HCT116 (cell line): ENCODE results near the gene SFT2D2. TPM values are rescaled to one million over a fixed set of nuclear protein-coding genes. Genes with fewer than 3 reads are reported as not detected.
"Not testable (repeated sequence)": the region's sequence is repeated elsewhere in the genome, so short reads cannot be mapped to it uniquely, and the experiment has no call there.

ENCODE experiments used
- ATAC-seq: fragments of 200-7000 bp; cut with Tn5 transposase; 2 replicates; pipeline ENCODE4 v1.9.1; 2020; ENCODE audit warnings: mild to moderate bottlenecking, moderate library complexity
- BruUV-seq: library from RNA; stranded (reverse); fragments of 400-500 nt; replicated peaks from 2 replicates; lab custom pipeline; 2021; lab: Mats Ljungman, UMichigan
- CTCF ChIA-PET: fragments of 300-600 bp; sonication (Branson Sonifier 250); formaldehyde crosslinking; loops from one replicate; lab custom pipeline; 2021; ENCODE audit warnings: antibody characterized with exemption; lab: Charles Lee
- POLR2A ChIA-PET: fragments of 300-600, 350-600 bp; sonication (Branson Sonifier 250); formaldehyde crosslinking; loops from one replicate; lab custom pipeline; 2021; ENCODE audit warnings: antibody characterized with exemption; lab: Charles Lee
- RAD21 ChIA-PET, 2 experiments: fragments of 300-600 bp; sonication (Branson Sonifier 250); formaldehyde crosslinking; loops; one replicate each; lab custom pipeline; 2023; ENCODE audit warnings: low total read pairs in 2 of 2; ENCODE audit not compliant: uncharacterized antibody in 2 of 2, unreplicated experiment in 2 of 2, low non-redundant PET in 1 of 2; lab: Charles Lee
- DNase-seq: peaks from one replicate; pipeline ENCODE4 v3.0.0-alpha.2; 2010; ENCODE audit warnings: low read depth, low spot score
- H2AFZ ChIP-seq: fragments of 200-600 bp; shearing (Covaris generic), sonication (generic); 2 replicates; pipeline ENCODE4 v1.6.1; 2017; ENCODE audit warnings: low read depth, mixed run types, mixed read lengths, antibody characterized with exemption, low read length; ENCODE audit not compliant: poor library complexity, severe bottlenecking
- H3K27ac ChIP-seq: 2 replicates; pipeline ENCODE4 v1.5.1; 2012; ENCODE audit warnings: low read depth, low read length
- H3K27me3 ChIP-seq: fragments of 200-600 bp; sonication (generic); 2 replicates; pipeline ENCODE4 v1.6.1; 2016; ENCODE audit warnings: mixed run types, low read length, mixed read lengths; ENCODE audit not compliant: insufficient read depth
- H3K36me3 ChIP-seq, 2 experiments: fragments of 200-500 bp in 1 of 2; fragments of 200-600 bp in 1 of 2; sonication (Bioruptor generic) in 1 of 2; sonication (generic) in 1 of 2; 2 replicates each; pipeline versions ENCODE4 v1.5.1 to v1.6.1; 2014 to 2016; ENCODE audit warnings: low read length in 2 of 2, inconsistent platforms in 1 of 2, mixed read lengths in 1 of 2, mixed run types in 1 of 2; ENCODE audit not compliant: insufficient read depth in 2 of 2, control insufficient read depth in 1 of 2
- H3K4me1 ChIP-seq, 2 experiments: fragments of 200-600 bp in 1 of 2; sonication (generic) in 1 of 2; 2 replicates each; pipeline versions ENCODE4 v1.5.1 to v1.6.1; 2012 to 2017; ENCODE audit warnings: low read length in 2 of 2, inconsistent platforms in 1 of 2, mild to moderate bottlenecking in 1 of 2, mixed read lengths in 1 of 2, mixed run types in 1 of 2, moderate library complexity in 1 of 2; ENCODE audit not compliant: insufficient read depth in 2 of 2, control insufficient read depth in 1 of 2
- H3K4me2 ChIP-seq: fragments of 200-600 bp; sonication (generic); 2 replicates; pipeline ENCODE4 v1.6.1; 2017; ENCODE audit warnings: mixed run types, low read length, mixed read lengths
- H3K4me3 ChIP-seq, 2 experiments: fragments of 200-600 bp in 1 of 2; sonication (generic) in 1 of 2; replicated peaks in 1 of 2; 2 replicates each; pipeline ENCODE4 v1.5.1; 2011 to 2016; ENCODE audit warnings: low read length in 2 of 2, control low read depth in 1 of 2, low read depth in 1 of 2, mild to moderate bottlenecking in 1 of 2, mixed read lengths in 1 of 2, mixed run types in 1 of 2
- H3K79me2 ChIP-seq: fragments of 200-600 bp; sonication (generic); 2 replicates; pipeline ENCODE4 v1.6.1; 2017; ENCODE audit warnings: mild to moderate bottlenecking, mixed run types, low read length, moderate library complexity, mixed read lengths; ENCODE audit not compliant: insufficient read depth
- H3K9ac ChIP-seq: fragments of 200-600 bp; sonication (generic); 2 replicates; pipeline ENCODE4 v1.6.1; 2016; ENCODE audit warnings: low read length, mixed read lengths
- H3K9me2 ChIP-seq: fragments of 200-600 bp; sonication (generic), shearing (Covaris generic); 2 replicates; pipeline ENCODE4 v1.6.1; 2017; ENCODE audit warnings: mixed run types, mild to moderate bottlenecking, moderate library complexity; ENCODE audit not compliant: insufficient read depth
- H3K9me3 ChIP-seq, 2 experiments: fragments of 200-500 bp in 1 of 2; fragments of 200-600 bp in 1 of 2; sonication (Bioruptor generic) in 1 of 2; sonication (generic) in 1 of 2; 2 replicates each; pipeline ENCODE4 v1.6.1; 2014 to 2017; ENCODE audit warnings: low read length in 2 of 2, mixed read lengths in 2 of 2, inconsistent platforms in 1 of 2, low read depth in 1 of 2, mild to moderate bottlenecking in 1 of 2, mixed run types in 1 of 2, moderate library complexity in 1 of 2; ENCODE audit not compliant: control insufficient read depth in 1 of 2, insufficient read depth in 1 of 2
- H4K20me1 ChIP-seq: fragments of 200-600 bp; sonication (generic), shearing (Covaris generic); 2 replicates; pipeline ENCODE4 v1.6.1; 2017; ENCODE audit warnings: mixed run types, mild to moderate bottlenecking, moderate library complexity; ENCODE audit not compliant: insufficient read depth
- CEBPB ChIP-seq: IDR thresholded peaks from 2 replicates; pipeline ENCODE4 v1.6.1; 2012; ENCODE audit warnings: low read depth
- CTCF ChIP-seq, 3 experiments: fragments of 200-600 bp in 1 of 3; sonication (generic) in 1 of 3; IDR thresholded peaks in 2 of 3; conservative IDR thresholded peaks in 1 of 3; 2 replicates each; pipeline ENCODE4 v1.5.1; 2012 to 2017; ENCODE audit warnings: low read depth in 2 of 3, low read length in 2 of 3, antibody characterized with exemption in 1 of 3, borderline replicate concordance in 1 of 3, control low read depth in 1 of 3, mild to moderate bottlenecking in 1 of 3, mixed read lengths in 1 of 3, mixed run types in 1 of 3, moderate library complexity in 1 of 3; ENCODE audit not compliant: insufficient read depth in 1 of 3
- EGR1 ChIP-seq: IDR thresholded peaks from 2 replicates; pipeline ENCODE4 v1.6.1; 2012; ENCODE audit warnings: low read depth
- EZH2 ChIP-seq: fragments of 200-600 bp; sonication (generic); IDR thresholded peaks from 2 replicates; pipeline ENCODE4 v1.6.1; 2017; ENCODE audit warnings: antibody characterized with exemption, mixed run types
- RAD21 ChIP-seq: IDR thresholded peaks from 2 replicates; pipeline ENCODE4 v1.6.1; 2012; ENCODE audit warnings: low read depth, mild to moderate bottlenecking
- SRF ChIP-seq: IDR thresholded peaks from 2 replicates; pipeline ENCODE4 v1.6.1; 2012; ENCODE audit warnings: low read depth
- TCF7L2 ChIP-seq: IDR thresholded peaks from 2 replicates; pipeline ENCODE4 v1.7.0; 2011; ENCODE audit warnings: borderline replicate concordance, inconsistent platforms; ENCODE audit not compliant: insufficient read depth, insufficient read length; ENCODE audit errors: extremely low read depth
- intact Hi-C: fragments of 100-400 bp; cut with micrococcal nuclease; formaldehyde crosslinking; loops from 2 replicates; pipeline ENCODE4 v1.10.0; 2022
- total RNA-seq: library from RNA; stranded (reverse); gene quantifications from one replicate; pipeline ENCODE4 v1.2.1, GENCODE V29; 2021; ENCODE audit not compliant: unreplicated experiment

The SFT2D2 gene
- total RNA-seq, 1 experiment from 2014 or later: 57.5 TPM

DNA sequence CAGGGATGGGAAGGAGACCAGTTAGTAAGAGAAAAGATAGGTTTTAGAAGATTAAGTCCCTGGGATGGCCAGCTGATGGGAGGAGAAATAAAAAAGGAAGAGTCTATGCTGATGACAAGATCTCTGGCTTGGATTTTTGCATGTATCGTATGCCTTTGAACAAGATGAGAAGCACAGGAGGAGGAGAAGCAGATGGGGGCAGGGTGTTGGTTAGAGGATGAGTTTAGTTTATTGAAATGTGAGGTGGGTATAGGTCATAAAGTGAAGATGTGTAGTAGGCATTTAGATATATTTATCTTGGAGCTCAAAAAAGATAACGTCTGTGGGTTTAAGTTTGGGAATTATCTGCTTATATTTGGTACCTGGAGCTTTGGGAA, 45.7 kb upstream of the SFT2D2 start (continued):
- TF ChIP-seq RAD21 (no peak), TCF7L2 (no peak), CEBPB (no peak), EGR1 (no peak), CTCF (IDR thresholded peaks at IDR 0.05 in 2 of 3, conservative IDR thresholded peaks at IDR 0.05 in 1 of 3; ENCODE audit: borderline replicate concordance in 1 of 3, insufficient read depth in 1 of 3, low read depth in 2 of 3, low read length in 2 of 3) (no peak), EZH2 (no peak), SRF (no peak)

DNA sequence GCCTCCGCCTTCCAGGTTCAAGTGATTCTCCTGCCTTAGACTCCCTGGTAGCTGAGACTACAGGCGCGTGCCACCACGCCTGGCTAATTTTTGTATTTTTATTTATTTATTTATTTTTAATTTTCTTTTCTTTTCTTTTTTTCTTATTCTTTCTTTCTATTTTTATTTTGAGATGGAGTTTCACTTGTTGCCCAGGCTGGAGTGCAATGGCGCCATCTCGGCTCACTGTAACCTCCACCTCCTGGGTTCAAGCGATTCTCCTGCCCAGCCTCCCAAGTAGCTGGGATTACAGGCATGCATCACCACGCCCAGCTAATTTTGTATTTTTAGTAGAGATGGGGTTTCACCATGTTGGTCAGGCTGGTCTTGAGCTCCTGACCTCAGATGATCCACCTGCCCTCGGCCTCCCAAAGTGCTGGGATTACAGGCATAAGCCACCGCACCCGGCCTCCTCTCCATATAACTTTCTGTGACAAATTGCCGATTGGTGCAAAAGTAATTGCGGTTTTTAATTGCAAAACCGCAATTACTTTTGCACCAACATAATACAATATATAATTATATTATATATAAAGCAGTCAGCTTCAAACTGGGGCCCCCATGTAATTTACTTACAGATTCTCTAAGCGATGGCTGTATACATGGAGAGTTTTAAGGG, 44.6 kb upstream of the SFT2D2 start:
- CTCF ChIA-PET, H3K9ac ChIP-seq, H3K4me3 ChIP-seq, intact Hi-C loops, H3K27me3 ChIP-seq, H3K36me3 ChIP-seq, H3K9me2 ChIP-seq, ATAC-seq, POLR2A ChIA-PET, BruUV-seq, DNase-seq, H4K20me1 ChIP-seq, H2AFZ ChIP-seq, H3K9me3 ChIP-seq: not testable (repeated sequence)
- peaks cover 59% of the 10 kb centered on the region for H3K79me2 ChIP-seq
- RAD21 ChIA-PET: interaction anchor here in 1 of 2 experiments (0.7 kb wide), 1 partner anchor 961 kb away, joined by 5 read pairs; no protein-coding TSS in a partner anchor
- peaks cover 18 to 28% of the 10 kb centered on the region in 2 experiments for H3K4me1 ChIP-seq
- H3K27ac ChIP-seq: 0 out of 2 replicates have a peak overlapping the region, but pooled peaks have one; percentile 12
- peak overlapping the region; percentile 40 for H3K4me2 ChIP-seq
